ENCODE measurements around the gene NUDT7.

NUDT7 gene

GRCh38 chr16:77780378-77780837 lies 58.1 kb downstream of the NUDT7 start (continued):
- peak; percentile 92 for TF ChIP-seq ZBTB20 (tag by site-specific recombination; IDR thresholded peaks at IDR 0.05)
- TF ChIP-seq WT1 (tag by site-specific recombination; IDR thresholded peaks at IDR 0.05) = peak; percentile 49; the same call in 1 of the 2 replicates
- no peak for TF ChIP-seq ZSCAN4 (tag by site-specific recombination; IDR thresholded peaks at IDR 0.05)
- TF ChIP-seq KLF8 (tag by site-specific recombination; IDR thresholded peaks at IDR 0.05) = no peak
- 0 out of 2 replicates have a peak, but pooled peaks have one; percentile 7 for TF ChIP-seq PRDM1 (tag by site-specific recombination; IDR thresholded peaks at IDR 0.05)

- ChIA-PET POLR2A (interaction anchor here (1.0 kb wide), 1 partner anchor 59 kb away, joined by 4 read pairs; the partner anchor contains the start of gene NUDT7), CTCF (interaction anchor here (0.6 to 1.7 kb wide), 6 partner anchors 15 to 106 kb away, joined by 3 to 6 read pairs (median 3); partner anchors contain the start of gene NUDT7)
- H3K27ac ChIP-seq (ENCODE audit: extremely low read depth, low read depth, low read length) = no peak overlapping the region
- no peaks in the 10 kb centered on the region for H3K36me3 ChIP-seq (ENCODE audit: control insufficient read depth in 2 of 2, insufficient read depth in 1 of 2, low read length in 2 of 2)
- H3K9me3 ChIP-seq (ENCODE audit: control insufficient read depth, insufficient read depth, low read depth, low read length) = no peaks in the 10 kb centered on the region
- H3K4me3 ChIP-seq (ENCODE audit: low read depth, low read length) = no peak overlapping the region
- peaks cover 1% of the 10 kb centered on the region; the same call in 1 of the 2 replicates for H3K4me1 ChIP-seq (ENCODE audit: control insufficient read depth, insufficient read depth, low read length)
- TF ChIP-seq ZNF248 (tag by site-specific recombination; IDR thresholded peaks at IDR 0.05) (no peak), ZNF423 (tag by site-specific recombination; IDR thresholded peaks at IDR 0.05) (no peak), ZBTB48 (tag by site-specific recombination; IDR thresholded peaks at IDR 0.05) (no peak)
These were observed 58.8 kb downstream of the NUDT7 start for GRCh38 chr16:77781091-77781490.

- Histone ChIP-seq H3K36me3 (ENCODE audit: control insufficient read depth in 2 of 2, insufficient read depth in 1 of 2, low read length in 2 of 2) (no peaks in the 10 kb centered on the region), H3K9me3 (ENCODE audit: control insufficient read depth, insufficient read depth, low read depth, low read length) (no peaks in the 10 kb centered on the region), H3K27ac (ENCODE audit: extremely low read depth, low read depth, low read length) (no peak overlapping the region), H3K4me1 (ENCODE audit: control insufficient read depth, insufficient read depth, low read length) (peaks cover 7% of the 10 kb centered on the region), H3K4me3 (ENCODE audit: low read depth, low read length) (no peak overlapping the region)
- POLR2A ChIA-PET = no interaction called here
- no peak for TF ChIP-seq ZNF341 (tag by site-specific recombination; IDR thresholded peaks at IDR 0.05; ENCODE audit: low read depth)
- TF ChIP-seq ZNF654 (tag by site-specific recombination; IDR thresholded peaks at IDR 0.05; ENCODE audit: low read depth) = peak; percentile 27; the same call in 1 of the 2 replicates
- no peak for TF ChIP-seq ZBTB17 (tag by site-specific recombination; IDR thresholded peaks at IDR 0.05)
- no peak for TF ChIP-seq ZNF404 (tag by site-specific recombination; IDR thresholded peaks at IDR 0.05)
- CTCF ChIA-PET = interaction anchor here (0.7 to 1.4 kb wide), 6 partner anchors 9 to 197 kb away, joined by 3 to 5 read pairs (median 4); no protein-coding TSS in a partner anchor
These were observed 60.4 kb downstream of the NUDT7 start for GRCh38 chr16:77782694-77783093.

GRCh38 chr16:77784441-77785372 lies 62.4 kb downstream of the NUDT7 start:
- no peaks in the 10 kb centered on the region for H3K9me3 ChIP-seq (ENCODE audit: control insufficient read depth, insufficient read depth, low read depth, low read length)
- ChIA-PET POLR2A (no interaction called here), CTCF (interaction anchor here (0.7 to 1.5 kb wide), 5 partner anchors 13 to 427 kb away, joined by 3 to 5 read pairs (median 3); no protein-coding TSS in a partner anchor)
- peaks cover 9% of the 10 kb centered on the region for H3K4me1 ChIP-seq (ENCODE audit: control insufficient read depth, insufficient read depth, low read length)
- no peak overlapping the region for H3K4me3 ChIP-seq (ENCODE audit: low read depth, low read length)
- no peak overlapping the region for H3K27ac ChIP-seq (ENCODE audit: extremely low read depth, low read depth, low read length)
- H3K36me3 ChIP-seq (ENCODE audit: control insufficient read depth in 2 of 2, insufficient read depth in 1 of 2, low read length in 2 of 2) = no peaks in the 10 kb centered on the region
- TF ChIP-seq ZSCAN4 (tag by site-specific recombination; IDR thresholded peaks at IDR 0.05) = no peak
- no peak for TF ChIP-seq ZBTB6 (tag by site-specific recombination; IDR thresholded peaks at IDR 0.05)
- no peak for TF ChIP-seq ZNF146 (tag by site-specific recombination; IDR thresholded peaks at IDR 0.05)
- TF ChIP-seq ZBTB11 (tag by site-specific recombination; conservative IDR thresholded peaks at IDR 0.05; ENCODE audit: low read depth) = no peak
- TF ChIP-seq PRDM10 (tag by site-specific recombination; IDR thresholded peaks at IDR 0.05) = no peak

Data from HEK293 (cell line).